Mesothelial cell of epicardium (in vitro differentiated cells): Measurements from ENCODE around the gene F2RL3. TPM values are rescaled to one million over a fixed set of nuclear protein-coding genes. Genes with fewer than 3 reads are reported as not detected.

Experiments used
- DNase-seq, 2 experiments: peaks; one replicate each; pipeline ENCODE4 v3.0.0; 2021; ENCODE audit warnings: low spot score in 2 of 2; ENCODE audit not compliant: unreplicated experiment in 2 of 2
- H3K27ac Mint-ChIP-seq: 2 replicates; pipeline ENCODE4 v1.8.0; 2021; ENCODE audit warnings: mixed read lengths
- H3K27me3 Mint-ChIP-seq: 2 replicates; pipeline ENCODE4 v1.8.0; 2021; ENCODE audit warnings: low read depth, mixed read lengths
- H3K36me3 Mint-ChIP-seq: 2 replicates; pipeline ENCODE4 v1.8.0; 2021; ENCODE audit warnings: mixed read lengths
- H3K4me1 Mint-ChIP-seq: 2 replicates; pipeline ENCODE4 v1.8.0; 2021; ENCODE audit warnings: mixed read lengths
- H3K4me3 Mint-ChIP-seq: 2 replicates; pipeline ENCODE4 v1.8.0; 2021; ENCODE audit warnings: mild to moderate bottlenecking, moderate library complexity, mixed read lengths
- H3K9me3 Mint-ChIP-seq: 2 replicates; pipeline ENCODE4 v1.8.0; 2021; ENCODE audit warnings: mixed read lengths
- CTCF ChIP-seq: fragments of 200-600 bp; sonication (generic); IDR thresholded peaks from one replicate; pipeline ENCODE4 v1.5.0; 2021; ENCODE audit warnings: antibody characterized with exemption; ENCODE audit not compliant: unreplicated experiment
- total RNA-seq: library from RNA; stranded (reverse); gene quantifications from 3 replicates; pipeline ENCODE4 v1.2.1, GENCODE V29; 2021

F2RL3 gene
- total RNA-seq, 1 donor from 2014 or later = not detected

DNA sequence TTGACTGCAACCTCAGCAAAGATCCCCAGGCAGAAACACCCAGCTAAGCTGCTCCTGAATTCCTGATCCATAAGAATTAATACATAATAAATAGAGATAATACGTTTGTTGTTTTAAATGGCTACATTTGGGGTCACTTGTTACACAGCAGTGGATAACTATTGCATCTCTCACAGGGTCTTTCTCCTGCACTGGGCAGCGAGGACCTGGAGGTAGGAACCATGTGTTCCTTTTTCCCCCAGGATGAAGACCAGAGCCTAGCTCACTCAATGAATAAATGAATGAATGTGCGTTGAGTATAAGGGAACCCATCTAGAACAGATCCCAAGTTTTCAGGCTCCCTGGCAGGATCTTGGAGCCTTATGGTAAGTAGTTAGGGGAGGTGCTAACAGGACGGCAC, 30.7 kb downstream of the F2RL3 start:
- TF ChIP-seq CTCF = no peak
- H3K4me3 Mint-ChIP-seq = no peak overlapping the region
- no peaks in the 10 kb centered on the region for H3K4me1 Mint-ChIP-seq
- H3K27ac Mint-ChIP-seq = no peak overlapping the region
- H3K9me3 Mint-ChIP-seq = peaks cover 3% of the 10 kb centered on the region
- H3K36me3 Mint-ChIP-seq = peaks cover 5% of the 10 kb centered on the region
- peaks cover 2% of the 10 kb centered on the region for H3K27me3 Mint-ChIP-seq
- no peak for DNase-seq

DNA sequence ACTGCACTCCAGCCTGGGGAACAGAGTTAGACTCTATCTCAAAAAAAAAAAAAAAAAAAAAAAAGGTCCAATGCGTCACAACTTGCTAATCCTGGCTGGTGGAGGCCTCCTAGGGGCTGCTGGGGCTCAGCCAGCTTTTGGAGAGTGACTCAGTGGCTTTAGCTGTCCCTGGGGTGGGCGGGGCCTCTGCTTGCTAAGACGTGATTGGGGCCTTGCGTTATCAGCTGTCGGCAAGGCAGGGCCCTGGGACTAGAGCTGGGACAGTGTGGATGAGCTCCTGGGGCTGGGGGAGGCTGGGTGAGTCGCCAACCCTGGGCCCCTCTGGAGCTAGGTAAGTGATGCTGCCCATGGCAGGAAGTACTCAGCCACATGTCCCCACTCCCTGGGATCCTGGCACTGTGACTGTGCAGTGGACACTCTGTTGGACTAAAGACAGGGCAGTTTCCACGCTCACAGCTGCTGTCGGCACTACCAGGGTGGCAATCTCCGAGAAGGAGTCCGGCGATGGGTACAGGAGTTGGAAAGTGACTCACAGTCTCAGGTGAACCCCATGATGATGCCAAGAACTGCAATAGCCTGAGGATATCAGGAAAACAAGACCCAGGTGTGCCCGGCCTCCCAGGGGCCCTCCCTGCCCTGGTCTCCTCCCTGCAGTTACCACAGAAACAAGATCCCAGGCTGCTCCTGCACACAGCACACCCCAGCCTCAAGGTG, 32.2 kb downstream of the F2RL3 start:
- H3K4me1 Mint-ChIP-seq = no peaks in the 10 kb centered on the region
- peaks cover 2% of the 10 kb centered on the region for H3K27me3 Mint-ChIP-seq
- H3K27ac Mint-ChIP-seq = no peak overlapping the region
- H3K9me3 Mint-ChIP-seq = peaks cover 3% of the 10 kb centered on the region
- DNase-seq = no peak
- no peak overlapping the region for H3K4me3 Mint-ChIP-seq
- peaks cover 8% of the 10 kb centered on the region for H3K36me3 Mint-ChIP-seq
- TF ChIP-seq CTCF = no peak

DNA sequence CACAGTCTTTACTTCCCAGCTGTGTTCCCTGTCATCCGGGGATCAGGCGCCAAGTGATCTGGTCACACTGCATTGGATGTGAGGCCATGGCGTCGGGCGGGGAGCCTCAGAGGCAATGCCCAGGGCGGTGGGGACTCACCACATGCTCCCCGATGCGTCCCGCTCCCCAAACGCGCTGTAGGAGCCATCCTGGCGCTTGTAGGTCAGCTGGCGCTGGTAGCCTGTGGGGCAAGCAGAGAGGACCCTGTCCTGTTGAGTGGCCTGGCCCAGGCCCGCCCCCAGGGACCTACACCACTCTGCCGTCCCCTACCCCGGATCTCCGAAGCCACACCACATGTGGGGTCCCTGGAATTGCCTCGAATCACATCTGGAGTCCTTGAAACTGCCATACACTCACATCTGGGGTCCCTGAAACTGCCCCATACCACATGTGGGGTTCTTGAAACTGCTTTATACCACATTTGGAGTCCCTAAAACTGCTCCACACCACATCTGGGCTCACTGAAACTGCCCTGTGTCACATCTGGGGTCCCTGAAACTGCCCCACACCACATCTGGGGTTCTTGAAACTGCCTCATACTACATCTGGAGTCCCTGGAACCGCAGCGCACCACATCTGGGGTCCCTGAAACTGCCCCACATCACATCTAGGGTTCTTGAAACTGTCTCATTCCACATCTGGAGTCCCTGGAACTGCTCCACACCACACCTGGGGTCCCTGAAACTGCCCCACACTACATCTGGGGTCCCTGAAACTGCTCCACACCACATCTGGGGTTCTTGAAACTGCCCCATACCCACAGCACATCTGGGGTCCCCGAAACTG, 33.2 kb downstream of the F2RL3 start:
- Mint-ChIP-seq H3K4me3 (no peak overlapping the region), H3K27me3 (no peaks in the 10 kb centered on the region), H3K9me3 (peaks cover 9% of the 10 kb centered on the region), H3K4me1 (no peaks in the 10 kb centered on the region), H3K36me3 (peaks cover 14% of the 10 kb centered on the region), H3K27ac (no peak overlapping the region)
- no peak for TF ChIP-seq CTCF
- no peak for DNase-seq

DNA sequence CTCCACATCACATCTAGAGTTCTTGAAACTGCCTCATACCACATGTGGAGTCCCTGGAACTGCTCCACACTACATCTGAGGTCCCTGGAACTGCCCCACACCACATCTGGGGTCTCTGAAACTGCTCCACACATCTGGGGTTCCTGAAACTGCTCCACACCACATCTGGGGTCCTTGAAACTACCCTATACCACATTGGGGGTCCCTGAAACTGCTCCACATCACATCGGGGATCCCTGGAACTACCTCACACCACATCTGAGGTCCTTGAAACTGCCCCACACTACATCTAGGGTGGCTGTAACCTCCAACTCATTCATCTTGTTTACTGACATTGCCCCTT, 33.8 kb downstream of the F2RL3 start:
- no peak overlapping the region for H3K27ac Mint-ChIP-seq
- DNase-seq = no peak
- H3K9me3 Mint-ChIP-seq = peaks cover 13% of the 10 kb centered on the region
- no peak for TF ChIP-seq CTCF
- no peak overlapping the region for H3K4me3 Mint-ChIP-seq
- no peaks in the 10 kb centered on the region for H3K4me1 Mint-ChIP-seq
- H3K36me3 Mint-ChIP-seq = peaks cover 18% of the 10 kb centered on the region
- no peaks in the 10 kb centered on the region for H3K27me3 Mint-ChIP-seq

DNA sequence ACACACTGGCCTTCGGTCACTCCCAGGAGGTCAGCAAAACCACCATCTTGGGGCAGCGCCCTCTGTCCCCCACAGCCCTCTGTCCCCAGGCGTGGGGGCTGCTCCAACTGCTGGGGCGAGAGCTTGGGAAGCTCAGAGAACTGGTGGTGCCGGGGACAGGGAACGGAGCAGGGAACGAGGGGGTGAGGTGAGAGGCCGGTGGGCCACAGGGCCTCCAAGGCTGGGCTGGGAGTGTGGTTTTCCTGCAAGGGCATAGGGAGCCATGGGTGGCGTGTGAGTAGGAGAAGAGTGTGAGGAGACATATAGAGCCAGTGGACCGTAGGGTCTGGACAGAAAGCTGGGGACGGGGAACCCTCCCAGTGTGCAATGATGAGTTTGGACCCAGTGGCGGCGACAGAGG, 34.1 kb downstream of the F2RL3 start:
- H3K27me3 Mint-ChIP-seq = no peaks in the 10 kb centered on the region
- no peak for DNase-seq

More for the DNA sequence above, 34.1 kb downstream of the F2RL3 start:
- Mint-ChIP-seq H3K4me3 (no peak overlapping the region), H3K4me1 (no peaks in the 10 kb centered on the region), H3K27ac (no peak overlapping the region), H3K36me3 (peaks cover 20% of the 10 kb centered on the region), H3K9me3 (peaks cover 13% of the 10 kb centered on the region)
- TF ChIP-seq CTCF = no peak
